ENCODE measurements around the gene USP49. TPM values are rescaled to one million over a fixed set of nuclear protein-coding genes. Genes with fewer than 3 reads are reported as not detected.
"Not testable (repeated sequence)": the region's sequence is repeated elsewhere in the genome, so short reads cannot be mapped to it uniquely, and the experiment has no call there.

USP49 gene
- total RNA-seq, 2 donors from 2014 or later, result 2.7 to 3.1 TPM

DNA sequence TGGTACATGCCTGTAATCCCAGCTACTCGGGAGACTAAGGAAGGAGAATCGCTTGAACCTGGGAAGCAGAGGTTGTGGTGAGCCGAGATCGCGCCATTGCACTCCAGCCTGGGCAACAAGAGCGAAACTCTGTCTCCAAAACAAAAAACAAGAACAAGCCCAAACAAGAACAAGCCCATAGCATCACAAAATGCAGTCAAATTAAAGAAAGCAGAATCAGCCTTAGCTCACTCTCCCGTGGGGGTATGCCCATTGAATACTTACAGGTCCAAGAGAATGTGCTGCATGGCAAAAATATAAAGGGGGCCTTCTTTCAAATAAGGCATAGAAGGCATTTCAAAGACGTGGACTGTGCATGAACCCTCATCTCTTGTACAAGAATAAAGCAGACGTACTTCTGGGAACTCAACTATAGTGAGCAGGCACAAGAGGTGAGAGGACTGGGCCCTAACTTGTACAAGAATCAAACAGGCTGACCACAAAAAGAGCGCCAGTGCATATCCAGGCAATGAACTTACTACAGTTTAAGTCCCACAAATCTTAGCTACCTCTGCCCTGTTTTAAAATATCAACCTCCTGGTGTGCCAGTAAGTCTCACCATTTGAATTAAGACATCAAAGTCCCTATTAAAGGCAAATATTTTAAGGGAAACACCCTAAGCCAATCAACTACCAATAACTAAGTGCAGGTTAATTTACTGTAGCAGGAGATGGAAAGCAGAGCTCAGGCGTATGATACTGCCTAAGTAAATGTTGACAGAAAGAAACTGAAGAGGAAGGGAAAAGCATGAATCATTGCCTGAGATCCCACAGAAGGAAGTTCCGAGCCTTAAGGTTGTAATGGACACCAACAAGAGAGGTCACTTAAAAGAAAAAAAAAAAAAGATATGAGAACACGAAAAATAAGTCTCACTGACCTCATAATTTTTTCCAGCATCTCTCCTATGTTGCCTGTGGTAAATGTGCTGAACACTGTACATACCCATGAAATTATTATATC lies 70.3 kb downstream of the USP49 start:
- intact Hi-C loops (cut with DNase I), result no loop called here
- DNase-seq (ENCODE audit: low spot score), result no peak

DNA sequence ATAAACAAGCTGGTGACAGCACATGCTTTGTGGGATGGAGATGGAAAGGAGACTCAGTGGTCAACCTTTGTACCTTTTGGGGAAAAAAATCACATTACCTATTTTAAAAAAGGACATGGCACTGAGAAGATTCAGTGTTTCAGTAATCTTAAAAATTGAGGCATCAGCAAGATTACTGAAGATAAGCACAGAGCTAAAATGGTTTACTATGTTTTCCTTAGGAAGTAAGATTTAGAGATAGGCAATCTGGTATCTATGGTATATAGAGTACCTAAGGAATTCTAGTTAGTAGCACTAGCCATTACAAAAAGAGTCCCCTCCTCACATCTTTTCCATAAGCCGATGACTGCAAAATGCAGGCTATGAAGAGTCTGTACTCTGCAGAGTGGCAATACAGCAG lies 72.0 kb downstream of the USP49 start:
- intact Hi-C loops (cut with DNase I), result no loop called here

DNA sequence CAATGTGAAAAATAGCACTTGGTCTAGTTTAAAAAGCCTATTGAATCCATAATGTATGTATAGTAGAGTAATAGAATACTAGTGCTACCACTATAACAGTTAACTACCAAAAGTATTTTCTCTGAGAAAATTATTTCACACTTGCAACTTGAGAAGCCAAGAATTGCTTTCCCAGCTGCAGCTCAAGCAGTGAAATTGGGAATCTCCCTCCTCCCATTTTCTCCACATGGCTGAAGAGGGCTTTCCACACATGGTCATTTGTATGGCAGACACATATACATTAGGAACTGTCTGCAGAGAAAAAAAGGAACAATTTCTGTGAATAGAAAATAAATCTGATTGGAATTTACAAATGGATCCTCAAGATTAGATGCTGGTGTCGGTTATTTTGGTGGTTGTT lies 73.2 kb downstream of the USP49 start:
- intact Hi-C loops (cut with DNase I), result no loop called here

More for the DNA sequence above, 72.0 kb downstream of the USP49 start:
- no peak for DNase-seq (ENCODE audit: low spot score)

GRCh38 chr6:41821266-41821665 lies 73.9 kb downstream of the USP49 start:
- intact Hi-C loops (cut with DNase I), result no loop called here
- DNase-seq (ENCODE audit: low spot score), result no peak

More for the DNA sequence above, 73.2 kb downstream of the USP49 start:
- no peak for DNase-seq (ENCODE audit: low spot score)

- no peak for DNase-seq (ENCODE audit: low spot score)
- intact Hi-C loops (cut with DNase I), result no loop called here
These were observed 76.7 kb downstream of the USP49 start for GRCh38 chr6:41818271-41819054.

DNA sequence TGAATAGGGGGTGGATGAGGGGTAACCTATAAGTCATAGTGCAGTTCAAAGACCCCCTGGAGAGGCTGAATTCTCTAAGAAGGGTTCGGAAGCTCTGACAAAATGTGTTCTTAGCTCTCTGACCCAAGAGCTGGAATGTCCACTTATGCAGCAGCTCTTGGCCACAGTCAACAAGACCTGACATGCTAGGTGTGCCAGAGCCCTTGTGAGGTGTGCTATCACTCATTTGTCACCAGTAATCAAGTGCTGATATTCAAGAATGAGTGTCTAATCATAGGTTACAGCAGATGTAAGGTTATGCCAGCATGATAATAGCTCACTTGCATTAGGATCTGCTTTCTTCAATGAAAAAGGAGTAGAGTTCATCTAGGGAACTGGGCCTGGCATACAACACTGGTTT lies 79.6 kb downstream of the USP49 start:
- DNase-seq (ENCODE audit: low spot score), result no peak
- intact Hi-C loops (cut with DNase I), result no loop called here

GRCh38 chr6:41814629-41815028 lies 80.5 kb downstream of the USP49 start:
- intact Hi-C loops (cut with DNase I), result no loop called here
- DNase-seq (ENCODE audit: low spot score), result no peak

GRCh38 chr6:41813956-41814355 lies 81.2 kb downstream of the USP49 start:
- intact Hi-C loops (cut with DNase I), result no loop called here
- DNase-seq (ENCODE audit: low spot score), result no peak

DNA sequence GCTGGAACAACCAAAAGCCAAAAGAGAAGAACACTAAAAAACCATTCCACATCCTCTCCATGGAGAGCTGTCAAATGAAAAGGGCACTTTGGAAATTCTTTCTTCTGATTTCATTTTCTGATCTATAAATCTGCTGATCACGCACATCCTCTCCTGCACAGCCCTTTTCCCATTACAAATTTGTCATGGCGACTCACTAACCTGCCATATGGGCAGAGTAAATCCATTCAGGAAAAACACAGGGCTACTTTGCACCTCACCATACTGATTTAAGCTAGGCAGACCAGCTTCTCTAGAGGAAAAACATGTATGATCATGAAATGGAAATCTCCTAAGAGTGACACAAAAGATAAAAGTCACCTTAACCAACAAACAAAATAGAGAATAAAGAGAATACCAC lies 81.7 kb downstream of the USP49 start:
- no peak for DNase-seq (ENCODE audit: low spot score)
- intact Hi-C loops (cut with DNase I), result no loop called here

DNA sequence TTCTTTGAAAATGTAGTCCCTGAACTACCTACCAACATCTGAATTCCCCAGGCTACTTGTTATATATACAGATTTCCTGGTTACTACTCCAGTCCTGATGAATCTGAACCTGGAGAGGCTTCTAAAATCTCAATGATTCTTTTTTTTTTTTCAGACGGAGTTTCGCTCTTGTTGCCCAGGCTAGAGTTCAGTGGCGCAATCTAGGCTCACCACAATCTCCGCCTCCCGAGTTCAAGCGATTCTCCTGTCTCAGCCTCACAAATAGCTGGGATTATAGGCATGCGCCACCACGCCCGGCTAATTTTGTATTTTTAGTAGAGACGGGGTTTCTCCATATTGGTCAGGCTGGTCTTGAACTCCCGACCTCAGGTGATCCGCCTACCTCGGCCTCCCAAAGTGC lies 83.2 kb downstream of the USP49 start:
- intact Hi-C loops (cut with DNase I); DNase-seq (ENCODE audit: low spot score): not testable (repeated sequence)

DNA sequence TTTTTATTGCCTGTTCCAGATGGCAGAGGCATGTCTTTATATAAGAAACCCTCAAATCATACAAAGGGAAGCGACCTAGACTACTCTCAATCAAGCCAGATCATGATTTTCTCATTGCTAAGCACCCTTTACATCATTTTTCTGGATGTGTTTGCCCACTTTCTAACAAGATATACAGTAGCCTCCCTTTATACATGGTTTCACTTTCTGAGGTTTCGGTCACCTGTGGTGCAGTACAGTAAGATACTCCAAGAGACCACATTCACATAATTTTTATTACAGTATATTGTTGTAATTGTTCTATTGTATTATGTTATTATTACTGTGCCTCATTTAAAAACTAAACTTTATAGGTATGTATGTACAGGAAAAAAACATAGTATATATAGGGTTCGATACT lies 84.1 kb downstream of the USP49 start:
- DNase-seq (ENCODE audit: low spot score), result no peak
- intact Hi-C loops (cut with DNase I), result no loop called here

GRCh38 chr6:41805830-41806774 lies 89.1 kb downstream of the USP49 start:
- no peak for DNase-seq (ENCODE audit: low spot score)
- intact Hi-C loops (cut with DNase I), result loop anchor here in 1 of 2 donors (2.0 kb wide), 1 partner anchor 31 kb away; no protein-coding TSS in a partner anchor

DNA sequence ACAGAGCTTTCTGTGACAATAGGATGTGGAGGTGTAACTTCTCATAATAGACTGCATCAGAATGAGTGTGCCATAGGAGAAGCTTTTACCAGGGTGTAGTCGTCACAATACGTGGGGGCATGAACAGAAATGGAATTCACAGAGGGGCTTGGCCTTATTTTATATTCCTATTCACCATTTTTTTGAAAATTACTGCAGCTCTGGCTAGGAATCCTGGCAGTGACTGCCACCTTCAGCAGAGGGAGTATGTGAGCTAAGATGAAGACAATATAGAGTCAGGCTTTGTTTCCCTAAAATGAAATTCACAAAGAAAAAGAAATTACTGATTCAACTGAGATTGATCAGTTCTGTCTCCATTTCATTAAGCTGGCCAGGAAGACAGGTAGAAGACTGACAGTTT lies 93.8 kb downstream of the USP49 start:
- intact Hi-C loops (cut with DNase I), result no loop called here
- no peak for DNase-seq (ENCODE audit: low spot score)

- no peak for DNase-seq (ENCODE audit: low spot score)
- intact Hi-C loops (cut with DNase I), result no loop called here
These were observed 95.6 kb downstream of the USP49 start for GRCh38 chr6:41799559-41799911.

DNA sequence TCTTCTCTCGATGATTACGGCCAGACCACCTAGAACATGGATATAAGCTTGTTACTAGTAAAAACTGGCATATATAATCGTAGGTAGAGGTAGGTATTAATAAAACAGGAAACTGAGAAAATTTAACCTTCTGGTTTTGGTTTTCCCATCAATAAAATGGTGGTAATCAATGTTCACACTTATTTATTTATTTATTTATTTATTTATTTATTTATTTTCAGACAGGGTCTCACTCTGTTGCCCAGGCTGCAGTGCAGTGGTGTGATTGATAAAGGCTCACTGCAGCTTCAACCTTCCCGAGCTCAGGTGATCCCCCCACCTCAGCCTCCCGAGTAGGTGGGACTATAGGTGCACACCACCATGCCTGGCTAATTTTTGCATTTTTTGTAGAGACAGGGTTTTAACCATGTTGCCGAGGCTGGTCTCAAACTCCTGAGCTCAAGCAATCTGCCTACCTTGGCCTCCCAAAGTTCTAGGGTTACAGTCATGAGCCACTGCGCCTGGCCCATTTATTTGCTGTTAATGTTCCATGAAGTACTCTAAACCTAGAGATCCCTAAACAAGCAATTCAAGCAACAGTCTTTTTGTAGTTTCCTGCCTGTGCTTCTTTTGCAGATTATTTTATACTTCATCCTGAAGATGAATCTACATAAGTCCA lies 96.1 kb downstream of the USP49 start:
- no peak for DNase-seq (ENCODE audit: low spot score)
- intact Hi-C loops (cut with DNase I), result no loop called here

DNA sequence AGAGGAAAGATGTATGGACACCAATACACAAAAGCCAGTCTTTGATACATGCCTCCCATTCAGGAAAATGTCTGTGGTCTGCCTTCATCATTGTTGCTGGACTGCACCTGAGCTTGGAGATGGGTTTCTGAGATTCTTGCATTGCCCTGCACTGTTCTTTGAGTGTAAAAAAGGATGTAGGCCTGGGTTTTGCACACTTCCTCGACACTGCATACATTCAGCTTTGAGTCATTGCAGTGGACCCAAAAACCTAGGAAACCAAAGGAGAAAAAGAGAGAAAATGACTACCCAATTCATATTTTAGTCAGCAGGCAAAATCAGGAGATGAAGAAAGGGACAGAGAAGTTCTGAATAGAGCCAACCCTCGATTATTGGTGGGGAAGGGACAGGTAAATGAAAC lies 98.7 kb downstream of the USP49 start:
- intact Hi-C loops (cut with DNase I), result no loop called here

DNA sequence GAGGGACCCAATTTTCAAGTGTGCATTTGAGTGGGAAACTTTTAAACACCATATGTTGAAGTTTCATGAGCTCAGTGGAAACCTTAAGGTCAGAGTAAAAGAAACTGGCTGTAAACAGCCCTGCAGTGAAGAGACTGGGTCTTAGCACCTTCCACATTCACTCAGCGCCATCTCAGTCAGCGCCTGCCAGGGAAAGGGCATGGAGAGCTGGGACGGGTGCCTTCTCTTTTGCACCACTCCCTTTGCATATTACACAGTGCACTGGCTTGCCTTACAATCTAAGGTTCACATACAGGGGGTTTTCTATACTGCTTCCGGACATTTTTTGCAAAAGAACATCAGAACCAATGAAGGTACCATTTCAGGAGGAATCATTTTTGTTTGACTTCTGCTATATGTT lies 103.2 kb downstream of the USP49 start:
- DNase-seq (ENCODE audit: low spot score), result no peak
- intact Hi-C loops (cut with DNase I), result no loop called here

More for the DNA sequence above, 98.7 kb downstream of the USP49 start:
- DNase-seq (ENCODE audit: low spot score), result no peak

- no peak for DNase-seq (ENCODE audit: low spot score)
- intact Hi-C loops (cut with DNase I), result no loop called here
These were observed 103.9 kb downstream of the USP49 start for GRCh38 chr6:41791305-41791704.

GRCh38 chr6:41790045-41790444 lies 105.1 kb downstream of the USP49 start:
- DNase-seq (ENCODE audit: low spot score), result no peak
- intact Hi-C loops (cut with DNase I), result no loop called here

Data from posterior vena cava (tissue), 2 donors.